ENCODE results near the gene DLG2. TPM values are rescaled to one million over a fixed set of nuclear protein-coding genes. Genes with fewer than 3 reads are reported as not detected.

The DLG2 gene
- total RNA-seq, 1 donor from 2014 or later, result 5.9 TPM

GRCh38 chr11:83727251-83727650 is 1899.9 kb downstream of the DLG2 start:
- Mint-ChIP-seq H3K4me3 (no peak overlapping the region), H3K27ac (no peak overlapping the region), H3K27me3 (no peaks in the 10 kb centered on the region), H3K4me1 (ENCODE audit: unreplicated experiment) (peaks cover 20% of the 10 kb centered on the region), H3K36me3 (no peaks in the 10 kb centered on the region), H3K9me3 (no peaks in the 10 kb centered on the region)
- TF ChIP-seq CTCF (conservative IDR thresholded peaks at IDR 0.05), result no peak
- DNase-seq (ENCODE audit: extremely low spot score, unreplicated experiment), result no peak

GRCh38 chr11:83726316-83726715 is 1900.8 kb downstream of the DLG2 start:
- no peaks in the 10 kb centered on the region for H3K27me3 Mint-ChIP-seq
- H3K36me3 Mint-ChIP-seq, result no peaks in the 10 kb centered on the region
- peaks cover 20% of the 10 kb centered on the region for H3K4me1 Mint-ChIP-seq (ENCODE audit: unreplicated experiment)
- TF ChIP-seq CTCF (conservative IDR thresholded peaks at IDR 0.05), result no peak
- H3K27ac Mint-ChIP-seq, result no peak overlapping the region
- no peak overlapping the region for H3K4me3 Mint-ChIP-seq
- no peaks in the 10 kb centered on the region for H3K9me3 Mint-ChIP-seq
- DNase-seq (ENCODE audit: extremely low spot score, unreplicated experiment), result no peak

- Mint-ChIP-seq H3K36me3 (no peaks in the 10 kb centered on the region), H3K9me3 (no peaks in the 10 kb centered on the region), H3K27ac (no peak overlapping the region), H3K4me1 (ENCODE audit: unreplicated experiment) (peaks cover 20% of the 10 kb centered on the region), H3K27me3 (no peaks in the 10 kb centered on the region), H3K4me3 (peak overlapping the region; percentile 30)
- no peak for DNase-seq (ENCODE audit: extremely low spot score, unreplicated experiment)
- TF ChIP-seq CTCF (conservative IDR thresholded peaks at IDR 0.05), result no peak
Observed at GRCh38 chr11:83725728-83726127, 1901.4 kb downstream of the DLG2 start.

- no peak for TF ChIP-seq CTCF (conservative IDR thresholded peaks at IDR 0.05)
- H3K4me1 Mint-ChIP-seq (ENCODE audit: unreplicated experiment), result peaks cover 20% of the 10 kb centered on the region
- H3K27me3 Mint-ChIP-seq, result no peaks in the 10 kb centered on the region
- H3K9me3 Mint-ChIP-seq, result no peaks in the 10 kb centered on the region
- H3K27ac Mint-ChIP-seq, result peak overlapping the region; percentile 54
- DNase-seq (ENCODE audit: extremely low spot score, unreplicated experiment), result no peak
- H3K36me3 Mint-ChIP-seq, result no peaks in the 10 kb centered on the region
- peak overlapping the region; percentile 77 for H3K4me3 Mint-ChIP-seq
Observed at GRCh38 chr11:83725269-83725560, 1901.9 kb downstream of the DLG2 start.

GRCh38 chr11:83723999-83724398 is 1903.1 kb downstream of the DLG2 start:
- no peak for DNase-seq (ENCODE audit: extremely low spot score, unreplicated experiment)
- Mint-ChIP-seq H3K9me3 (no peaks in the 10 kb centered on the region), H3K27ac (peak overlapping the region; percentile 54), H3K4me1 (ENCODE audit: unreplicated experiment) (peaks cover 20% of the 10 kb centered on the region), H3K4me3 (peak overlapping the region; percentile 77), H3K27me3 (no peaks in the 10 kb centered on the region), H3K36me3 (no peaks in the 10 kb centered on the region)
- TF ChIP-seq CTCF (conservative IDR thresholded peaks at IDR 0.05), result peak; percentile 67
